Activated T-cell treated with anti-CD3 and anti-CD28 coated beads, Interleukin-2, amount 50 U/mL, for 72 hours (primary cell): ENCODE data around the gene POLD4. TPM values are rescaled to one million over a fixed set of nuclear protein-coding genes. Genes with fewer than 3 reads are reported as not detected.
A peak's percentile ranks its signal among the peaks of the same experiment; 100 is the strongest.
"Not testable (repeated sequence)": the region's sequence is repeated elsewhere in the genome, so short reads cannot be mapped to it uniquely, and the experiment has no call there.

ENCODE experiments used
- ATAC-seq, 2 donors: fragments of 150-1000 bp; cut with Tn5 transposase; replicated peaks in 1 of 2; 2 replicates each; pipeline ENCODE4 v1.10.0; 2021; ENCODE audit warnings: moderate library complexity in 2 of 2, mild to moderate bottlenecking in 1 of 2
- DNase-seq, 2 donors: peaks; one replicate each; pipeline ENCODE4 v3.0.0; 2021 to 2022; ENCODE audit warnings: mixed read lengths in 1 of 2
- H3K27ac Mint-ChIP-seq: one replicate; pipeline ENCODE4 v1.8.0; 2022; ENCODE audit warnings: mild to moderate bottlenecking, moderate library complexity, mixed read lengths
- H3K27me3 Mint-ChIP-seq: one replicate; pipeline ENCODE4 v1.8.0; 2022; ENCODE audit warnings: low read depth, mixed read lengths
- H3K36me3 Mint-ChIP-seq, 2 donors: one replicate each; pipeline ENCODE4 v1.8.0; 2022; ENCODE audit warnings: mixed read lengths in 2 of 2, mild to moderate bottlenecking in 1 of 2; ENCODE audit not compliant: insufficient read depth in 2 of 2
- H3K4me1 Mint-ChIP-seq: one replicate; pipeline ENCODE4 v1.8.0; 2022; ENCODE audit warnings: low read depth, mixed read lengths
- H3K4me3 Mint-ChIP-seq, 2 donors: one replicate each; pipeline ENCODE4 v1.8.0; 2022; ENCODE audit warnings: mild to moderate bottlenecking in 2 of 2, mixed read lengths in 2 of 2, moderate library complexity in 2 of 2
- H3K9me3 Mint-ChIP-seq, 2 donors: one replicate each; pipeline ENCODE4 v1.8.0; 2022; ENCODE audit warnings: mixed read lengths in 2 of 2
- total RNA-seq, 2 donors: library from RNA; stranded (reverse); gene quantifications; one replicate each; pipeline ENCODE4 v1.2.3, GENCODE V29; 2022

Gene POLD4
- 10 to 100 TPM; 68.5 to 74.1 TPM for total RNA-seq

GRCh38 chr11:67353317-67354074 is at the start of gene POLD4:
POLD4 (minus strand) TSS chr11:67353546; CDS start chr11:67353399, 147 bp downstream.
- ATAC-seq (peak; percentile 92 to 93), DNase-seq (peak; percentile 98 to 99)
- Mint-ChIP-seq H3K36me3 (peaks cover 0 to 1% of the 10 kb centered on the region in 2 donors), H3K4me1 (peaks cover 58% of the 10 kb centered on the region), H3K27me3 (no peaks in the 10 kb centered on the region), H3K4me3 (peak within 1 kb of the TSS; percentile 94 to 95), H3K27ac (peak within 1 kb of the TSS; percentile 90), H3K9me3 (no peaks in the 10 kb centered on the region)

DNA sequence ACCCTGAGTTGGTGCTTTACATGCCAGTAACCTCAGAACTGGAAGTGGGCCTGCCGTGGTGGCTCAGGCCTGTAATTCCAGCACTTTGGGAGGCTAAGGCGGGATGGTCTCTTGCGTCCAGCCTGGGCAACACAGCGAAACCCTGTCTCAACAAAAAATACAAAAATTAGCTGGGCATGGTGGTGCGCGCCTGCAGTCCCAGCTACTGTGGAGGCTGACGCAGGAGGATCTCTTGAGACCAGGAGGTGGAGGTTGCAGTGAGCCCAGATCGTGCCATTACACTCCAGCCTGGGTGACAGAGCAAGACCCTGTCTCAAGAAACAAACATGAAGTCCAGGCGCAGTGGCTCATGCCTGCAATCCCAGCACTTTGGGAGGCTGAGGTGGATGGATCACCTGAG is 49.7 kb upstream of the POLD4 start:
- ATAC-seq, H3K9me3 Mint-ChIP-seq, DNase-seq, H3K27me3 Mint-ChIP-seq: not testable (repeated sequence)
- peaks cover 9 to 11% of the 10 kb centered on the region in 2 donors for H3K36me3 Mint-ChIP-seq
- peaks cover 68% of the 10 kb centered on the region for H3K4me1 Mint-ChIP-seq
- H3K27ac Mint-ChIP-seq: peak overlapping the region; percentile 94
- H3K4me3 Mint-ChIP-seq: peak overlapping the region; percentile 91 to 96

GRCh38 chr11:67402192-67402839 is 49.0 kb upstream of the POLD4 start:
- Mint-ChIP-seq H3K4me1 (peaks cover 68% of the 10 kb centered on the region), H3K4me3 (peak overlapping the region; percentile 91 to 96), H3K36me3 (peaks cover 9 to 17% of the 10 kb centered on the region in 2 donors)
- H3K27me3 Mint-ChIP-seq, DNase-seq, ATAC-seq, H3K9me3 Mint-ChIP-seq, H3K27ac Mint-ChIP-seq: not testable (repeated sequence)

GRCh38 chr11:67401495-67402191 is 48.3 kb upstream of the POLD4 start, which contains the start of gene PPP1CA:
PPP1CA (minus strand) TSS chr11:67401858; CDS start chr11:67401782, 76 bp downstream.
- no peaks in the 10 kb centered on the region for H3K27me3 Mint-ChIP-seq
- peak; percentile 93 to 94 for DNase-seq
- peaks cover 9 to 17% of the 10 kb centered on the region in 2 donors for H3K36me3 Mint-ChIP-seq
- no peaks in the 10 kb centered on the region for H3K9me3 Mint-ChIP-seq
- peak; percentile 77 to 81 for ATAC-seq
- H3K27ac Mint-ChIP-seq: peak within 1 kb of the TSS; percentile 93
- H3K4me3 Mint-ChIP-seq: peak within 1 kb of the TSS; percentile 91 to 96
- H3K4me1 Mint-ChIP-seq: peaks cover 68% of the 10 kb centered on the region

DNA sequence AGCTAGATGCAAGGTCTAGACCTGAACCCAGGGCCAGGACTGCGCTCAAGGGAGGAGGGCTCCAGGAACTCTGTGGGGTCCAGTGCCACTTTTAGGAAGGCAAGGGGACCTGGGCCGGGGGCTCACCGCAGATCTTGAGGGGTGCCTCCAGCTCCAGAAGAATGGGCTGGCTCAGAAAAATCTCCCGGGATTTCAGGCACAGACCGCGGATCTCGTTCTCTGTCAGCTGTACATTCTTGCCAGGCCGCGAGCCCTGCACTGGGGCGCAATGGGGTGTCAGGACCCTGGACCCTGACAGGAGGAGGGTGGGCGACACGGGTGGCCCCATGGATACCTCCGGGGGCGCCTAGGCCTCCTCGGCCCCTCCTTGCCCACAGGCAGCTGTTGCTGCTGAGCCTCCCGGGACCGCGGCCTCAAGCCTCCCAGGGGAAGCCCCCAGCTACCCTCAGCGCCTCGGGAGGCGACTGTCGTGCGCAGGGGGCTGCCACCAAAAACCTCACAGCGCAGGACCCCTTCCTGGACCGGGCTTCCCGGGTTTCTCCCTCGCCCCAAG is 47.7 kb upstream of the POLD4 start:
- DNase-seq: no peak
- peak overlapping the region; percentile 93 for H3K27ac Mint-ChIP-seq
- peak; percentile 0 to 1 for ATAC-seq
- no peaks in the 10 kb centered on the region for H3K9me3 Mint-ChIP-seq
- peaks cover 68% of the 10 kb centered on the region for H3K4me1 Mint-ChIP-seq
- no peaks in the 10 kb centered on the region for H3K27me3 Mint-ChIP-seq
- peaks cover 9 to 13% of the 10 kb centered on the region in 2 donors for H3K36me3 Mint-ChIP-seq
- H3K4me3 Mint-ChIP-seq: peak overlapping the region; percentile 85 to 91

DNA sequence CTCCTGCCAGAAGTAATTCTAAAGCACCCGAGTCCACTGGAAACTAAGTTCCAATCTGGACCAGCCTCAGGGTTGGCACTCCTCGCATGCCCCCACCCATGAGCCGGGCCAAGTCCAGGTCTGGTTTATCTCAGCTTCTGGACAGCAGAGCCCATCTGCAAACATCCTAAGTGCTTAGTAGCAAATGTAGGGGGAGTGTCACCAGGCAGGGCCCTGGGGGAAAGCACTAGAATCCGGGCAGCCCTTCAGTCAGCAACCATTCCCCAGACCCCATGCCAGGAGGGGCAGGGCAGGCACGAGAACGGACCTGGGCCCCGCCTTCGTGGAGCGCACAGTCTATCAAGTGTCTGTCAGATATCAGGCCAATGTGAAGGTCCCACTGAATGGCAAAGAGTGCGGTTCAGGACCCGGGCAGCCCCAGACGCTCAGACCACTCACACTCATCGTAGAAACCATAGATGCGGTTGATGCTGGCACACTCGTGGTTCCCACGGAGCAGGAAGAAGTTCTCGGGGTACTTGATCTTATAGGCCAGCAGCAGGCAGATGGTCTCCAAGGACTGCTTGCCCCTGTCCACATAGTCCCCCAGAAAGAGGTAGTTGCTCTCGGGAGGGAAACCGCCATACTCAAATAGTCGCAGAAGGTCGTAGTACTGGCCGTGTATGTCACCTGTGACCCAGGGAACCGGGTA is 47.0 kb upstream of the POLD4 start:
- Mint-ChIP-seq H3K27ac (peak overlapping the region; percentile 93), H3K36me3 (peaks cover 9 to 11% of the 10 kb centered on the region in 2 donors), H3K4me3 (peak overlapping the region; percentile 85 to 91), H3K9me3 (no peaks in the 10 kb centered on the region), H3K4me1 (peaks cover 62% of the 10 kb centered on the region), H3K27me3 (no peaks in the 10 kb centered on the region)
- ATAC-seq (no peak), DNase-seq (no peak)

GRCh38 chr11:67398661-67399563 is 45.6 kb upstream of the POLD4 start:
- no peak for DNase-seq
- Mint-ChIP-seq H3K4me3 (peak overlapping the region; percentile 47 to 85), H3K36me3 (peaks cover 6 to 12% of the 10 kb centered on the region in 2 donors), H3K27ac (no peak overlapping the region), H3K4me1 (peaks cover 55% of the 10 kb centered on the region), H3K9me3 (no peaks in the 10 kb centered on the region), H3K27me3 (no peaks in the 10 kb centered on the region)
- ATAC-seq: no peak

DNA sequence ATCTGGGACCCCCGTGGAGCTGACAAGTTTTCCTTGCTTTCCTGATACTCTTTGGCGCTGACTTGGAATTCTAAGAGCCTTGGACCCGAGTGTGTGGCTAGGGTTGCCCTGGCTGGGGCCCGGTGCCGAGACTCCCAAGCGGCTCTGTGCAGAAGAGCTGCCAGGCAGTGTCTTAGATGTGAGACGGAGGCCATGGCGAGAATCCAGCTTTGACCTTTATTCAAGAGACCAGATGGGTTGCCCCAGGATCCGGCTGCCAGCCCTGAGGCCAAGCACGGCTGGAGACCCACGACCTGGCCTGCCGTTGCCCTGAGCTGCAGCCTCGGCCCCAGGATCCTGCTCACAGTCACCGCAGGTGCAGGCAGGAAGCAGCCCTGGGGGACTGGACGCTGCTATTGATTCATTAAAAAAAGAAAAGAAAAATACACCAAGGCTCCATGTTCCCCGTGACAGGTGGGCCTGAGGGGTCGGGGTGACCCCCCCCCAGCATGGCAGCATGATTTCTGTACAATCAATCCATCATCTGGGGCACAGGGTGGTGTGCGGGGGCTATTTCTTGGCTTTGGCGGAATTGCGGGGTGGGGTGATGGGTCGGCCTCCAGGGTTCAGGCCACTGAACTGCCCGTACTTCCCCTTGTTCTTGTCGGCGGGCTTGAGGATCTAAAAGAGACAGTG is 44.8 kb upstream of the POLD4 start:
- Mint-ChIP-seq H3K27me3 (no peaks in the 10 kb centered on the region), H3K4me1 (peaks cover 53% of the 10 kb centered on the region), H3K4me3 (peak overlapping the region; percentile 12 to 54), H3K36me3 (peaks cover 6 to 16% of the 10 kb centered on the region in 2 donors), H3K27ac (peak overlapping the region; percentile 90), H3K9me3 (no peaks in the 10 kb centered on the region)
- no peak for ATAC-seq
- no peak for DNase-seq

GRCh38 chr11:67397536-67397935 is 44.2 kb upstream of the POLD4 start:
- H3K4me3 Mint-ChIP-seq: peak overlapping the region in 1 of 2 donors; percentile 54
- DNase-seq: no peak

DNA sequence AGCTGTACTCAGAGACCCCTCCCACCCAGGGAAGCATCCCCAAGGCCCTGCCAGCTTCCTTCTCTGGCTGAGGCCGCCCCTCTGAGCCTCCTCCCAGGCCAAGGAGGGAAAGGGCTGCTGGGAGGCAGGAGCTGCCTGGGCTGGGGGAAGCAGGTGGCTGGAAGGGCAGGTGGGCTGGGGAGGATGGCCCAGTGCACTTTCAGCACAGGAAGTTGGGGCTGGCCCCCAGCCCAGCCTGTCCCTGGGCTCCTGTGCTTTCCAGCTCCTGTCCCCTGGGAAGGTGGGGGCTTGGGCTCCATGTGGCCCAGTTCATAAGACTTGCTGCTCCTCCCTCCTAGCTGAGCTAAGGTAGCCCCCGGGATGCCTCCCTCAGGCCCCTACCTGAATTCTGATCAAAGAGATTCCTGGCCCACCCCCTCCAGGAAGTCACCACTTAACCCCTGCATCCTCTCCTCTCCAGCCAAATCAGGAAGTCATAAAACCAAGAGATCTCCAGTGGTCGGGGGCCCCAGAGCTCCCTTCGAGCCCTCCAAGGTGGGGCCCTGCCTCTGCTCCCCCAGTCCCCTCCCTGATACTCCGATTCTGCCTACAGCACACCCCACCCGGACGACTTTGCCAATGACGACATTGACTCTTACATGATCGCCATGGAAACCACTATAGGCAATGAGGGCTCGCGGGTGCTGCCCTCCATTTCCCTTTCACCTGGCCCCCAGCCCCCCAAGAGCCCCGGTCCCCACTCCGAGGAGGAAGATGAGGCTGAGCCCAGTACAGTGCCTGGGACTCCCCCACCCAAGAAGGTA is 43.4 kb upstream of the POLD4 start:
- DNase-seq (no peak), ATAC-seq (no peak)
- no peaks in the 10 kb centered on the region for H3K27me3 Mint-ChIP-seq
- H3K27ac Mint-ChIP-seq: peak overlapping the region; percentile 95
- H3K9me3 Mint-ChIP-seq: no peaks in the 10 kb centered on the region
- H3K4me1 Mint-ChIP-seq: peaks cover 57% of the 10 kb centered on the region
- H3K4me3 Mint-ChIP-seq: peak overlapping the region; percentile 2 to 57
- H3K36me3 Mint-ChIP-seq: peaks cover 6 to 16% of the 10 kb centered on the region in 2 donors

More at GRCh38 chr11:67397536-67397935, 44.2 kb upstream of the POLD4 start:
- peaks cover 53% of the 10 kb centered on the region for H3K4me1 Mint-ChIP-seq
- H3K36me3 Mint-ChIP-seq: peaks cover 6 to 16% of the 10 kb centered on the region in 2 donors
- no peaks in the 10 kb centered on the region for H3K27me3 Mint-ChIP-seq
- no peaks in the 10 kb centered on the region for H3K9me3 Mint-ChIP-seq
- ATAC-seq: no peak
- H3K27ac Mint-ChIP-seq: peak overlapping the region; percentile 90

- Mint-ChIP-seq H3K27ac (peak overlapping the region; percentile 22), H3K4me1 (peaks cover 60% of the 10 kb centered on the region), H3K9me3 (no peaks in the 10 kb centered on the region), H3K36me3 (peaks cover 6 to 16% of the 10 kb centered on the region in 2 donors), H3K27me3 (no peaks in the 10 kb centered on the region), H3K4me3 (no peak overlapping the region)
- DNase-seq (no peak), ATAC-seq (no peak)
Measured at GRCh38 chr11:67396259-67396581, 42.9 kb upstream of the POLD4 start.
